Activated T-cell treated with anti-CD3 and anti-CD28 coated beads, Interleukin-2, amount 50 U/mL, for 24 hours (primary cell): ENCODE measurements around the gene ISCU.
A peak's percentile ranks its signal among the peaks of the same experiment; 100 is the strongest.

ENCODE experiments used
- DNase-seq: peaks from one replicate; pipeline ENCODE4 v3.0.0-alpha.2; 2020
- H3K27ac Mint-ChIP-seq: 2 replicates; pipeline ENCODE4 v1.8.0; 2020; ENCODE audit warnings: mild to moderate bottlenecking, mixed read lengths
- H3K27me3 Mint-ChIP-seq: 2 replicates; pipeline ENCODE4 v1.8.0; 2020; ENCODE audit warnings: mixed read lengths
- H3K36me3 Mint-ChIP-seq: 2 replicates; pipeline ENCODE4 v1.8.0; 2020; ENCODE audit warnings: low read depth, mixed read lengths
- H3K4me1 Mint-ChIP-seq: 2 replicates; pipeline ENCODE4 v1.8.0; 2020; ENCODE audit warnings: low read depth, mixed read lengths
- H3K4me3 Mint-ChIP-seq: 2 replicates; pipeline ENCODE4 v1.8.0; 2020; ENCODE audit warnings: mild to moderate bottlenecking, moderate library complexity, mixed read lengths
- H3K9me3 Mint-ChIP-seq: 2 replicates; pipeline ENCODE4 v1.8.0; 2020; ENCODE audit warnings: mixed read lengths

The ISCU gene

DNA sequence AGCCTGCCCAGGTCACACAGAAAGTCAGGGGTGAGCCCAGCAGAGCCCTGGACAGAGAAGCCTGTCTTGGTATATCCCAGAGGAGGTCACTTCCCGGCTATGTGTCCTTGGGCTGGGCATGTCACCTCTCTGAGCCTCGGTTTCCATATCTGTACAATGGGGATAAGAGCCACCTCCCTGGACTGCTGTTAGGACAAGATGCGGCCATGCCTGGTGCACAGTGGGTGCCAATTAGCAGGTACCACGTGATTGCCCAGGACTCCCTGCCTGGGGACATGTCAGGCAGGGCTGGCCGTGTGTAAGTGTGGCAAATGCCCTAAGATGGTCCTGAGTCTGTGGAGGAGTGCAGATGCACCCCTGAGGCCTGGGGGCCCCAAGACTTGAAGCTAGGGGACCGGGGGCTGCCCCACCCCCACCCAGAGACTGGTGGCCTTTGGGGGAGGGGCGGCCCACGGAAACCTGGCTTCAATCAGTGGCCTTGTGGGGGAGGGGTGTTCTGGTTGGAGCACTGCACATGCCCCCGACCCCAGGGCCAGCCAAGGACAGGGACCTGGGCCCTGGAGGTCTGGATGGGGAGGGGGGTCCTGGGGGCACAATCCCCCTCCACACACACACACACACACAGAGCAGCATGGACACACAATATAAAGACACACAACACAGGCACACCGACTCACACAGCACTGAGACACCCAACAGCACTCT, 34.6 kb downstream of the ISCU start:
- no peak for DNase-seq
- Mint-ChIP-seq H3K36me3 (no peaks in the 10 kb centered on the region), H3K27ac (no peak overlapping the region), H3K4me3 (no peak overlapping the region), H3K27me3 (no peaks in the 10 kb centered on the region), H3K4me1 (no peaks in the 10 kb centered on the region), H3K9me3 (no peaks in the 10 kb centered on the region)

GRCh38 chr12:108597559-108598471, 35.4 kb downstream of the ISCU start, which contains the start of gene TMEM119:
TSS of gene TMEM119 (minus strand) at chr12:108598084. CDS start at chr12:108592383, 5,701 bp downstream.
- H3K27me3 Mint-ChIP-seq: no peaks in the 10 kb centered on the region
- DNase-seq: no peak
- no peaks in the 10 kb centered on the region for H3K36me3 Mint-ChIP-seq
- H3K4me1 Mint-ChIP-seq: no peaks in the 10 kb centered on the region
- H3K9me3 Mint-ChIP-seq: no peaks in the 10 kb centered on the region
- H3K4me3 Mint-ChIP-seq: no peak within 1 kb of the TSS
- no peak within 1 kb of the TSS for H3K27ac Mint-ChIP-seq

- no peak for DNase-seq
- Mint-ChIP-seq H3K27ac (no peak overlapping the region), H3K27me3 (no peaks in the 10 kb centered on the region), H3K9me3 (no peaks in the 10 kb centered on the region), H3K4me1 (no peaks in the 10 kb centered on the region), H3K36me3 (no peaks in the 10 kb centered on the region), H3K4me3 (no peak overlapping the region)
Observed at GRCh38 chr12:108598553-108599250, 36.3 kb downstream of the ISCU start.

GRCh38 chr12:108599541-108599940, 37.1 kb downstream of the ISCU start:
- no peak overlapping the region for H3K4me3 Mint-ChIP-seq
- no peaks in the 10 kb centered on the region for H3K9me3 Mint-ChIP-seq
- no peak overlapping the region for H3K27ac Mint-ChIP-seq
- DNase-seq: no peak
- H3K27me3 Mint-ChIP-seq: no peaks in the 10 kb centered on the region
- no peaks in the 10 kb centered on the region for H3K4me1 Mint-ChIP-seq
- no peaks in the 10 kb centered on the region for H3K36me3 Mint-ChIP-seq

GRCh38 chr12:108599948-108600701, 37.7 kb downstream of the ISCU start:
- no peaks in the 10 kb centered on the region for H3K27me3 Mint-ChIP-seq
- H3K9me3 Mint-ChIP-seq: no peaks in the 10 kb centered on the region
- no peaks in the 10 kb centered on the region for H3K36me3 Mint-ChIP-seq
- DNase-seq: no peak
- H3K4me1 Mint-ChIP-seq: no peaks in the 10 kb centered on the region
- H3K27ac Mint-ChIP-seq: no peak overlapping the region
- no peak overlapping the region for H3K4me3 Mint-ChIP-seq

- H3K9me3 Mint-ChIP-seq: no peaks in the 10 kb centered on the region
- no peaks in the 10 kb centered on the region for H3K27me3 Mint-ChIP-seq
- no peak overlapping the region for H3K4me3 Mint-ChIP-seq
- no peaks in the 10 kb centered on the region for H3K4me1 Mint-ChIP-seq
- no peak for DNase-seq
- no peak overlapping the region for H3K27ac Mint-ChIP-seq
- H3K36me3 Mint-ChIP-seq: no peaks in the 10 kb centered on the region
Observed at GRCh38 chr12:108600702-108601007, 38.3 kb downstream of the ISCU start.

DNA sequence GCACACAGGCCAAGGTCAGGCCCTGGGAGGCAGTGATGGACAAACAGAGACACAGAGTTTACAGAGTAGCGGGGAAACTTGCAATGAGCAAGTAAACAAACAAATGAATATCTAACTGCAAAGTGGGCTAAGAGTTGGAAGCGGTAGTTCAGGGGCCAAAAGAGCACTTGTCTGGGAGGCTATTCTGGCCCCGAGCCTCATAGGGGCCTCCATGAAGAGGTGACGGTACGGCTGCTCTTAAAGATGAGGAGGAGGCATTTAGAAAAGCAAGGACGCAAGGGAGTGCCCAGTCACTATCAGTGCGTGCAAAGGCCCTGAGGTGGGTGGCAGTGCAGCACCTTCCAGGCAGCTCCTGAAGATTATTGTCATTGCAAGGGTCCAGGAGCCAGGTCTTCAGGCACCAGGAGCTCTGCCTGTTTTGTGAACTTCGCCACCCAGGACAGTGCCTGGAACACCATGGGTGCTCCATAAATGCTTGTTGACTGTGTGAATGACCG, 39.9 kb downstream of the ISCU start:
- no peak for DNase-seq
- Mint-ChIP-seq H3K4me1 (no peaks in the 10 kb centered on the region), H3K4me3 (no peak overlapping the region), H3K27me3 (no peaks in the 10 kb centered on the region), H3K9me3 (no peaks in the 10 kb centered on the region), H3K27ac (no peak overlapping the region), H3K36me3 (no peaks in the 10 kb centered on the region)

GRCh38 chr12:108602976-108603704, 40.7 kb downstream of the ISCU start:
- no peak overlapping the region for H3K27ac Mint-ChIP-seq
- no peaks in the 10 kb centered on the region for H3K36me3 Mint-ChIP-seq
- H3K27me3 Mint-ChIP-seq: no peaks in the 10 kb centered on the region
- DNase-seq: no peak
- H3K4me1 Mint-ChIP-seq: no peaks in the 10 kb centered on the region
- no peaks in the 10 kb centered on the region for H3K9me3 Mint-ChIP-seq
- H3K4me3 Mint-ChIP-seq: no peak overlapping the region

DNA sequence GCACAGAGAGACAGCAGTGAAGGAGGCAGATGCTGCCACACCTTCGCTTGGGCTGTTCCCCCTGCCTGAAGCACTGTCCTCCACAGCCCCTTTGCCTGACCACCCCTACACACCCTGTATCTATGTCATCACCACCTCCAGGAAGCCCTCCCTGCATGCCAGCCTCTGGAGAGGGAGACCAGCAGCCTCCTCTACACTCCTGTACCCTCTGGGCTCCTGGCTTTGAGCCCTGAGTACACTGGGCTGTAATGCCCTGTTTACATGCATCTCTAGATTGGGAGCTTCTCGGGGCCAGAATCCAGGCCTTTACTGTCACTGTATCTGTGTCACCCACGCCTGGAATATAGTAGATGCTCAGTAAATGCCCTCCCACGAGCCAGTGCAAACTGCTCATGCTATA, 41.3 kb downstream of the ISCU start:
- Mint-ChIP-seq H3K9me3 (no peaks in the 10 kb centered on the region), H3K4me3 (no peak overlapping the region), H3K27ac (no peak overlapping the region), H3K27me3 (no peaks in the 10 kb centered on the region), H3K4me1 (no peaks in the 10 kb centered on the region), H3K36me3 (no peaks in the 10 kb centered on the region)
- no peak for DNase-seq

GRCh38 chr12:108604208-108604941, 42.0 kb downstream of the ISCU start:
- no peaks in the 10 kb centered on the region for H3K4me1 Mint-ChIP-seq
- H3K36me3 Mint-ChIP-seq: no peaks in the 10 kb centered on the region
- H3K27me3 Mint-ChIP-seq: no peaks in the 10 kb centered on the region
- DNase-seq: no peak
- H3K9me3 Mint-ChIP-seq: no peaks in the 10 kb centered on the region
- H3K4me3 Mint-ChIP-seq: no peak overlapping the region
- H3K27ac Mint-ChIP-seq: no peak overlapping the region

- Mint-ChIP-seq H3K27ac (peak overlapping the region; percentile 86), H3K4me3 (no peak overlapping the region), H3K36me3 (no peaks in the 10 kb centered on the region), H3K27me3 (no peaks in the 10 kb centered on the region), H3K4me1 (no peaks in the 10 kb centered on the region), H3K9me3 (no peaks in the 10 kb centered on the region)
- DNase-seq: no peak
Observed at GRCh38 chr12:108605000-108605689, 42.7 kb downstream of the ISCU start.

DNA sequence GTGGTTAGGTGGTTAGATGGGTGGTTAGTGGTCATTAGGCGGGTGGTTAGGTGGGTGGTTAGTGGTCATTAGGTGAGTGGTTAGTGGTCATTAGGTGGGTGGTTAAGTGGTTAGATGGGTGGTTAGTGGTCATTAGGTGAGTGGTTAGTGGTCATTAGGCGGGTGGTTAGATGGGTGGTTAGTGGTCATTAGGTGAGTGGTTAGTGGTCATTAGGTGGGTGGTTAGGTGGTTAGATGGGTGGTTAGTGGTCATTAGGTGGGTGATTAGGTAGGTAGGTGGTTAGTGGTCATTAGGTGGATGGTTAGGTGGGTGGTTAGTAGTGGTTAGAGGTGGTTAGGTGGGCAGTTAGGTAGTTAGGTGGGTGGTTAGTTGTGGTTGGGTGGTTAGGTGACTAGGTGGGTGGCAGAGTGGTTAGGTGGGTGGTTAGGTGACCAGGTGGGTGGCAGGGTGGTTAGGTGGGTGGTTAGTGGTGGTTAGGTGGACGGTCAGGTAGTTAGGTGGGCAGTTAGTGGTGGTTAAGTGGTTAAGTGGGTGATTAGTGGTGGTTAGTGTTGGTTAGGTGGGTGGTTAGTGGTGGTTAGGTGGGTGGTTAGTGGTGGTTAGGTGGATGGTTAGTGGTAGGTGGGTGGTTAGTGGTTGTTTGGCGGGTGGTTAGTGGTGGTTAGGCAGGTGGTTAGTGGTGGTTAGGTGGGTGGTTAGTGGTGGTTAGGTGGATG, 43.5 kb downstream of the ISCU start:
- Mint-ChIP-seq H3K4me3 (no peak overlapping the region), H3K27me3 (no peaks in the 10 kb centered on the region), H3K4me1 (no peaks in the 10 kb centered on the region)

More for the DNA sequence above, 43.5 kb downstream of the ISCU start:
- Mint-ChIP-seq H3K27ac (peak overlapping the region; percentile 86), H3K36me3 (no peaks in the 10 kb centered on the region), H3K9me3 (no peaks in the 10 kb centered on the region)
- no peak for DNase-seq
